Activated CD8-positive, alpha-beta T cell treated with anti-CD3 and anti-CD28 coated beads for 36 hours (primary cell): ENCODE results near the gene PPP3R2. TPM values are rescaled to one million over a fixed set of nuclear protein-coding genes. Genes with fewer than 3 reads are reported as not detected.

Experiments
- ATAC-seq: fragments of 200-7000 bp; cut with Tn5 transposase; one replicate; pipeline ENCODE4 v1.10.0; 2021; ENCODE audit warnings: mild to moderate bottlenecking, moderate library complexity
- CTCF ChIA-PET: fragments of 350-600 bp; sonication (Branson Sonifier 250); formaldehyde crosslinking; loops from one replicate; lab custom pipeline; 2021; ENCODE audit warnings: antibody characterized with exemption; lab: Charles Lee
- POLR2A ChIA-PET: fragments of 350-600 bp; sonication (Branson Sonifier 250); formaldehyde crosslinking; loops from one replicate; lab custom pipeline; 2021; ENCODE audit warnings: antibody characterized with exemption; lab: Charles Lee
- DNase-seq: peaks from one replicate; pipeline ENCODE4 v3.0.0-alpha.2; 2020
- H3K27ac Mint-ChIP-seq: one replicate; pipeline ENCODE4 v1.8.0; 2021; ENCODE audit warnings: mild to moderate bottlenecking, mixed read lengths
- H3K27me3 Mint-ChIP-seq: one replicate; pipeline ENCODE4 v1.8.0; 2021; ENCODE audit warnings: mixed read lengths
- H3K36me3 Mint-ChIP-seq: one replicate; pipeline ENCODE4 v1.8.0; 2021; ENCODE audit warnings: low read depth, mixed read lengths
- H3K4me1 Mint-ChIP-seq: one replicate; pipeline ENCODE4 v1.8.0; 2021; ENCODE audit warnings: low read depth, mixed read lengths
- H3K4me3 Mint-ChIP-seq: one replicate; pipeline ENCODE4 v1.8.0; 2021; ENCODE audit warnings: mild to moderate bottlenecking, moderate library complexity, mixed read lengths
- H3K9me3 Mint-ChIP-seq: one replicate; pipeline ENCODE4 v1.8.0; 2021; ENCODE audit warnings: mixed read lengths
- intact Hi-C: fragments of 100-400 bp; cut with micrococcal nuclease; formaldehyde crosslinking; loops from one replicate; pipeline ENCODE4 v1.10.0; 2022
- total RNA-seq, 2 experiments: library from RNA; stranded (reverse); gene quantifications; one replicate each; pipeline ENCODE4 v1.2.3, GENCODE V29; 2021
- TF ChIP-seq, protein P1 (sequence below): fragments of 200-600 bp; IDR thresholded peaks from one replicate; pipeline ENCODE4 v1.8.0; 2022; ENCODE audit warnings: antibody characterized with exemption, mild to moderate bottlenecking

The PPP3R2 gene
- total RNA-seq, 2 experiments from 2014 or later: not detected

DNA sequence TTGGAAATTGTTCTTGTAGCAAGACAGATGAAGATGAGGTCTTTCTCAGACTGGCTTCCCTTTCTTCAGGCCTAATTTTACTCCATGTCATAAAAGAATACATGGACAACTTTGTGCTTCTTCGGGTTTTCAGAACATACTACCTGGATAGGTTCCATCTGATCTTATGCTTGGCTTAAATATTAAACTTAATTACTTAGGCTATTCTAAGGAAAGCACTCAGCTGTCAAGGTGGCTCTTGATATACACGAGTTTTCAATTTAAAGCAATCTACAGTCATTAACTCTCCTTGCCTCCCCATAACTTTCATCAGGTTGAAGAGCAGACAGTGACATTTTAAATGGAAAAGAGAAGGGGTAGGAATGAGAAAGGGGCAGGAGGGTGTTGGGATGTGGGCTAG lies 9.5 kb upstream of the PPP3R2 start:
- Mint-ChIP-seq H3K9me3 (no peaks in the 10 kb centered on the region), H3K27me3 (no peaks in the 10 kb centered on the region), H3K36me3 (no peaks in the 10 kb centered on the region), H3K4me3 (no peak overlapping the region), H3K4me1 (no peaks in the 10 kb centered on the region), H3K27ac (no peak overlapping the region)
- ATAC-seq (no peak), DNase-seq (no peak)
- intact Hi-C loops: loop anchor here (5.0 kb wide), 1 partner anchor 123 kb away; no protein-coding TSS in a partner anchor
- TF ChIP-seq, protein P1, sequence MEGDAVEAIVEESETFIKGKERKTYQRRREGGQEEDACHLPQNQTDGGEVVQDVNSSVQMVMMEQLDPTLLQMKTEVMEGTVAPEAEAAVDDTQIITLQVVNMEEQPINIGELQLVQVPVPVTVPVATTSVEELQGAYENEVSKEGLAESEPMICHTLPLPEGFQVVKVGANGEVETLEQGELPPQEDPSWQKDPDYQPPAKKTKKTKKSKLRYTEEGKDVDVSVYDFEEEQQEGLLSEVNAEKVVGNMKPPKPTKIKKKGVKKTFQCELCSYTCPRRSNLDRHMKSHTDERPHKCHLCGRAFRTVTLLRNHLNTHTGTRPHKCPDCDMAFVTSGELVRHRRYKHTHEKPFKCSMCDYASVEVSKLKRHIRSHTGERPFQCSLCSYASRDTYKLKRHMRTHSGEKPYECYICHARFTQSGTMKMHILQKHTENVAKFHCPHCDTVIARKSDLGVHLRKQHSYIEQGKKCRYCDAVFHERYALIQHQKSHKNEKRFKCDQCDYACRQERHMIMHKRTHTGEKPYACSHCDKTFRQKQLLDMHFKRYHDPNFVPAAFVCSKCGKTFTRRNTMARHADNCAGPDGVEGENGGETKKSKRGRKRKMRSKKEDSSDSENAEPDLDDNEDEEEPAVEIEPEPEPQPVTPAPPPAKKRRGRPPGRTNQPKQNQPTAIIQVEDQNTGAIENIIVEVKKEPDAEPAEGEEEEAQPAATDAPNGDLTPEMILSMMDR: no peak
- ChIA-PET POLR2A (no interaction called here), CTCF (interaction anchor here (1.4 kb wide), 1 partner anchor 32 kb away, joined by 3 read pairs; no protein-coding TSS in a partner anchor)

DNA sequence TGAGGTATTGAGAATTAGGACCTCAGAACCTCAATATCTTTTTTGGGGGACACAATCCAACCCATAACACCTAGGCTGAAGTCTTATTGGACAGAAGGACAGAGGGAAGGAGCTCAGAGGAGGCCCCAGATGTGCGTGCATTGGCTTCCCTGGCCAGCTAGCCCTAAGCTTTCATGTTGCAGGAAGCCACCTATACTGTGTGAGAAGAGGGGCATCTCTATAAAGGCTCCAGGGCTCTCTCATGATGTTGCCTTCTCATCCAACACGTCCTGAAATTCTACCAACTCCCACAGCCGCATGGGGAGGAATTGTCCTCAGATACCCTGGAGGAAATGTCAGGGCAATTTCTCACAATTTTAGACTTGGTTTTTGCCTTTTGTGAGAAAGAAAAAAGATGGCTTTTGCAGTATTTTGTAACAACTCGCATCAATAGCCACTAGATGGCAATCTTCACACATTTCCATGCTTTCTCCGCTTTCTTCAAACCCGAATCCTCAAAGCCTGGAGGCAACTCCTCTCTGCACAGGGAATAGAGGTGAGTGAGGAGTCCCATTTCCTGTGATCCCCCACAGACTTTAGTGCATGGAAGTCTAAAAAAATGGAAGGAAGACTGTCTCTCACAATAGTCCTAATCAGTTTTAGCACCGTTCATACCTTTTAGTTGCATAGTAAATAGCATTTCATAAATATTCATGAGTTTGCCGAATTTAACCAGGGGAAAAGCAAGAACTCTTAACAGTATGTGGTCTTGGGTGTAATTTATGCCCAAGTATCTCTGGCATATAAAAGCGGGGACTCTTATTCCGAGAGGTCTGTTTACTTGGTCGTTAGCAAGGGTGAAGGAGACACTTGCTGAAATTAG lies 7.4 kb upstream of the PPP3R2 start:
- no peaks in the 10 kb centered on the region for H3K36me3 Mint-ChIP-seq
- ChIA-PET CTCF (interaction anchor here (0.5 to 1.6 kb wide), 14 partner anchors 10 to 368 kb away, joined by 3 to 7 read pairs (median 3); no protein-coding TSS in a partner anchor), POLR2A (no interaction called here)
- H3K27me3 Mint-ChIP-seq: no peaks in the 10 kb centered on the region
- ATAC-seq (no peak), DNase-seq (no peak)
- H3K4me1 Mint-ChIP-seq: no peaks in the 10 kb centered on the region
- H3K4me3 Mint-ChIP-seq: no peak overlapping the region
- H3K9me3 Mint-ChIP-seq: no peaks in the 10 kb centered on the region
- TF ChIP-seq, protein P1: peak; percentile 75
- intact Hi-C loops: loop anchor here (5.0 kb wide), 1 partner anchor 125 kb away; no protein-coding TSS in a partner anchor
- no peak overlapping the region for H3K27ac Mint-ChIP-seq

DNA sequence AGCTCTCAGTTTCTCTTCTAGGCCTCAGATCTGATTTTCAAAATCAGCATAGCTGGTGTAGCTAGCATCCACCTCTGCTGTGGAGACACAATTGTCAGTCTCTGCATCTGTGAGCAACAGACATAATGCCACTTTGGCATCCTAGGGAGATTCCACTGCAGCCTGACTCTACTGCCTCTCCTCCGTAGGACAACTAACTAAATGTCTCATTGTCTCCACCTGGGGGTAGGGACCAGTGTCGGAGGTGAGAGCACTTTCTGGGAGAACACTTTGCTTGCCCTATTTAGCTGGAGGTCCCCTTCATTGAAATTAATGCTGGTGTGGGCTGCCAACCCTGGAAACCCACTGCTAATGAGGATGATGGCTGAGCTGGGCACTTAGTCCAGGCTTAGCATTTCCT lies 1.4 kb downstream of the PPP3R2 start:
- no peak overlapping the region for H3K4me3 Mint-ChIP-seq
- CTCF ChIA-PET: no interaction called here
- intact Hi-C loops: no loop called here

DNA sequence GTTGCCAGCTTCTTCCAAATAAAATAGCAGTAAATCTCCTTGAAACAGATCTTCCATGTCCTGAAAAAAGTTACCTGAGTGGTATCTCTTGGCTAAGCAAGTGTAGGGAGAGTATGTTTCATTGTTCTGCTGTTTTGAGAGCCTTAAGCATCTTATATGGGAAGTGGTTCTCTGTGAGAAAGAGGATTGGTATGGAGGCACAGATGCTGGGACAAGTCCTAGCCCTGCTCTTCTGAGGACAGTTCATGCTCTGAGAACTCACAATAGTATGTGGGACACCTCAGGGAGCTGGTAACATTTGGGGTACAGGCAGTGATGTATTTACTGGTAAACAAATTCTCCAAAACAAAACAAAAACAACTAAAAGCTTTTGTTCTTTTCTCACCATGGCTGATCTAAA lies 2.0 kb downstream of the PPP3R2 start:
- Mint-ChIP-seq H3K27me3 (no peaks in the 10 kb centered on the region), H3K9me3 (no peaks in the 10 kb centered on the region), H3K27ac (no peak overlapping the region), H3K36me3 (no peaks in the 10 kb centered on the region), H3K4me1 (no peaks in the 10 kb centered on the region), H3K4me3 (no peak overlapping the region)
- ATAC-seq (no peak), DNase-seq (no peak)
- intact Hi-C loops: no loop called here
- TF ChIP-seq, protein P1: no peak
- POLR2A ChIA-PET: no interaction called here
- CTCF ChIA-PET: interaction anchor here (1.1 kb wide), 1 partner anchor 9 kb away, joined by 4 read pairs; no protein-coding TSS in a partner anchor

More for the DNA sequence above, 1.4 kb downstream of the PPP3R2 start:
- ATAC-seq: no peak
- Mint-ChIP-seq H3K36me3 (no peaks in the 10 kb centered on the region), H3K27me3 (no peaks in the 10 kb centered on the region), H3K9me3 (no peaks in the 10 kb centered on the region), H3K4me1 (no peaks in the 10 kb centered on the region), H3K27ac (no peak overlapping the region)
- DNase-seq: no peak
- TF ChIP-seq, protein P1: no peak
- POLR2A ChIA-PET: no interaction called here
